H7 (cell line): ENCODE data around the gene TSPAN18. TPM values are rescaled to one million over a fixed set of nuclear protein-coding genes. Genes with fewer than 3 reads are reported as not detected.

Experiments
- DNase-seq: peaks from one replicate; pipeline ENCODE4 v3.0.0; 2012
- H3K27me3 ChIP-seq: 2 replicates; pipeline ENCODE4 v1.6.0; 2011; ENCODE audit warnings: mild to moderate bottlenecking, low read length; ENCODE audit not compliant: control insufficient read depth, insufficient read depth
- H3K36me3 ChIP-seq: replicated peaks from 2 replicates; pipeline ENCODE4 v1.5.1; 2011; ENCODE audit warnings: low read length; ENCODE audit not compliant: control insufficient read depth, insufficient read depth
- H3K4me3 ChIP-seq: 2 replicates; pipeline ENCODE4 v1.5.1; 2011; ENCODE audit warnings: low read depth, mild to moderate bottlenecking, control low read depth, low read length, moderate library complexity; ENCODE audit not compliant: insufficient read depth
- total RNA-seq: library from RNA; depleted of rRNA; stranded (reverse); fragments of >200 nt; shearing (Covaris generic); gene quantifications from 2 replicates; pipeline ENCODE4 v1.2.3, GENCODE V29; 2014

Gene TSPAN18
- total RNA-seq, 1 experiment from 2014 or later = 25.7 TPM

DNA sequence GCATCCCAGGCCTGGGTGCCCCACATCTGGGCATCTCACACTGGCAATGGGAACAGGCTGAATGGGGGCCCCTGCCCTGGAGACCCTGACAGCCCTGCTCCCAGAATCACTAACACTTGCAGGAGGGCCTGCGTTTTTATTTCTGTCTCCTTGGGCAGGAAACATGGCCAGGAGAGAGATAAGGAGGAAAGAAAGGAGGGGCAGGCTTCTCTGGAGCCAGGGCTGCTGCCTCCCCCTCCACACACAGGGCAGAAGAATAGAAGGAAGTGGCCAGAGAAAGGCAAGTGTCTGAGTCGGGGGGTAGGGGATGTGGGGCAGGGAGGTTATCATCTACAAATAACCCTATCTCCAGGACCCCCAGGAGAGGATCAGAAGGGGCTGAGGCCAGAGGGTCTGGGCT is 25.5 kb upstream of the TSPAN18 start:
- Histone ChIP-seq H3K4me3 (no peak overlapping the region), H3K27me3 (no peaks in the 10 kb centered on the region), H3K36me3 (no peaks in the 10 kb centered on the region)
- DNase-seq = no peak

DNA sequence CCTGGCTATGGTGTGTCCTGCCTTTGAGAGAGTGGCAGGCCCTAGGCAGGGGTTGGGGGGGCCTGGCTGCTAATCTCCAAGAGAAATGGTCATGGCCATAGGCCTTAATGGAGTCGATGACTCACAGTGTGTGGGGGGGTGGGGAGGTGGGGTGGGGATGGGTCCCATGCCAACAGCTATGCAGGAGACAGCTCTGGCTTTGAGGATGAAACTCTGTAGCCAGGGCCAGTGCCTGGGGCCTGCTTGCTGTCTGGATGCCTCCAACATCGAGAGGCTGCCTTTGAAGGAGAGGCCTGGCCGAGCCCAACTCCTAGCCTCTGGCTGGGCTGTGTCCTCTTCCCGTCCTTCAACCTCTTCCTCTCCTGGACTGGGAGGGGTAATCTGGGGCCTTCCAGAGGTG is 23.9 kb upstream of the TSPAN18 start:
- H3K4me3 ChIP-seq = no peak overlapping the region
- no peak for DNase-seq
- no peaks in the 10 kb centered on the region for H3K27me3 ChIP-seq
- H3K36me3 ChIP-seq = no peaks in the 10 kb centered on the region

DNA sequence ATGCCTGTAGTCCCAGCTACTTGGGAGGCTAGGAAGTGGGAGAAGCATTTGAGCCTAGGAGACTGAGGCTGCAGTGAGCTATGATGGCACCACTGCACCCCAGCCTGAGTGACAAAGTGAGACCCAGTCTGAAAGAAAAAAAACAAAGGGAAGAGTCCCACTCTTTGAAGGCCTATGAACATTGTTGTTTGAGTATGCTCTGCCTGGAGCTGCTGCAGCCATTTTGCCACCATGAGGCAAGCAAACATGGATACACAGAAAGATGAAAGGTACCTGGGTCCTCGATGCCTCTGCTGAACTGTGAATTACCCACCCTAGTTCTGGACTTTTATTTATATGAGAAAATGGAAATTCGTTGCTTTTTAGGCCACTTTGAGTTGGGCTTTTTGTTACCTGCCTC is 19.7 kb upstream of the TSPAN18 start:
- DNase-seq = no peak
- Histone ChIP-seq H3K27me3 (no peaks in the 10 kb centered on the region), H3K4me3 (no peak overlapping the region), H3K36me3 (no peaks in the 10 kb centered on the region)

DNA sequence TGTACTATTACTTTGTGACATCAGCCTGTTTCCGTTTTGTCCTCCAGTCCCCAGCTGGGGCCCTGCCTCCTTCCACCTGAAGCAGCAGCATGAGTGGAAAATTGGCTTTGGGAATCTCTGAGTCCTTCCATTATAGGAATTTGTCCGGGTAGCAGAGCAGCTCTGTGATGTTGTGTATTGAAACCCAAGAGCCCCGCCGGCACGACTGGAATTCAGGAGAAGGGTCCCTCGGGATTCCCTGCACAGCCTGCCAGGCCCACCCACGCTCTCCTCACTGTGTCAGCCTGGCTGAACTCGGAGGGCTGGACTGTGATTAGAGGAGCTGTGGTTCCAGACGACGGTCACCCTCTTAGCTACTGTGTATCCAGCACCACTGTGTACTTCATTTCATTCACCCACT is 18.8 kb upstream of the TSPAN18 start:
- Histone ChIP-seq H3K27me3 (no peaks in the 10 kb centered on the region), H3K4me3 (no peak overlapping the region), H3K36me3 (no peaks in the 10 kb centered on the region)
- no peak for DNase-seq

DNA sequence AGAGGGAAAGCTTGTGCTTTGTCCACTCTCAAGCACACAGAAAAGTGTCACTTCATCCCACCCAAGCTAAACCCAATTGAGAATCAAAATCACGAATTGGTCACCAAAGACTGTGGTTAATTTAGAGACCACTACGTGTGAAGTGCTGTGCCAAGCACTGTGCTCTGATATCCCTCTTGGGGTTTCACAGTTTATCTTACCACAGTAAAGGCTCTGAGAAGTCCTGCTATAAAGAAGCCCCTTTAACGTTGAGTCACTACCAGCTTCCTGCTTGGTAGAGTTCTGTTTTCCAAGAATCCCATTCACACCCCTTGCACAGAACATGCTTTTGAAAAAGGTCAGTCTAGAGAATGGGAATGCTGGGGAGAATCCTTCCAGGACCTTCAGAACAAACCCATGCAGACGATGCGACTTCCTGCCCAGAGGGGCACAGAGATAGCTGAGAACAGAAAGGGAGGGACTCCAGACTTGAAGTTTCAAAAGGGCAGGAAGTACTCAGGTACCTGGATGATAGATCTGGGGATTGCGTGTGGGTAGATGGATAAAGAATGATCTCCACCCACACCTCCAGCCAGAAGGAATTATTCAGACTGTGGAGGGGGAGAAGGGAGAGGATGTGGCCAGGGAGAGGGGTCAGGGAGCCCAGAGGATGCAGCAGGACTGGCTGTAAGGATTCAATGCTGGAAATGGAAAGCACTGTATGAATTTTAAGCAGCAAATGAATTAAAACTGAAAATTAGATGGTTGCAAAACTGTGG is 18.1 kb upstream of the TSPAN18 start:
- no peak for DNase-seq
- H3K27me3 ChIP-seq = no peaks in the 10 kb centered on the region
- H3K36me3 ChIP-seq = no peaks in the 10 kb centered on the region
- H3K4me3 ChIP-seq = no peak overlapping the region

DNA sequence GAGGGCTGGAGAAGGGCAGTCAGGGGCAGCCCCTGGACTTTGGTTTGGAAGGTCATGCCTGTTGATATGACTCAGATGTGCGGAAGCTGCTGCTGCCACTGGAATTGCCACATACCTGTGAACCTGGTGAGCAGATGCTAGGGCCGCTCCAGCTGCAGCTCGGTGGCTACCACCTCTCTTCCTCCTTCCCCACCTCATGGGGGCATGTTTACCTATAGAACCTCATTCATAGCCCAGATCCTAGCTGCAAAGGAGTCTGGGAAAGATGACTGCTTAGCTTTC is 17.5 kb upstream of the TSPAN18 start:
- H3K36me3 ChIP-seq = no peaks in the 10 kb centered on the region
- no peaks in the 10 kb centered on the region for H3K27me3 ChIP-seq
- no peak for DNase-seq
- H3K4me3 ChIP-seq = no peak overlapping the region

DNA sequence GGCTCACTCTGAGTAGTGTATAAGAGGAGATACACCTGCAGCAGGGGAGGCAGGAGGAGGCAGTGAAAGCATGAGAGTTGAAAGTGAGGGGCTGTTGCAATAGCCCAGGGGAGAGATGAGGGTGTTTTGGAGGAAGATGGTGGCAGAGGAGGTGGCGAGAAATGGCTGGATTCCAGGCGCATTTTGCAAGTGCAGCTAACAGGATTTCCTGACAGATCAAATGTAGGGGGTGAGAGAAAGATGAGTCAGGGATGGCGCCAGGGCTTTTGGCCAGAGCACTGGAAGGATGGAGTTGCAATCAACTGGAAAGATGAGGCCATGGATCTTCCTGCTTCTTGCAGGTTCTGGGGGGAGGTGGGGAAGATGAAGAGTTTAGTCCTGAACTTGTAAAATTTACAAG is 16.8 kb upstream of the TSPAN18 start:
- no peak for DNase-seq
- H3K36me3 ChIP-seq = no peaks in the 10 kb centered on the region

DNA sequence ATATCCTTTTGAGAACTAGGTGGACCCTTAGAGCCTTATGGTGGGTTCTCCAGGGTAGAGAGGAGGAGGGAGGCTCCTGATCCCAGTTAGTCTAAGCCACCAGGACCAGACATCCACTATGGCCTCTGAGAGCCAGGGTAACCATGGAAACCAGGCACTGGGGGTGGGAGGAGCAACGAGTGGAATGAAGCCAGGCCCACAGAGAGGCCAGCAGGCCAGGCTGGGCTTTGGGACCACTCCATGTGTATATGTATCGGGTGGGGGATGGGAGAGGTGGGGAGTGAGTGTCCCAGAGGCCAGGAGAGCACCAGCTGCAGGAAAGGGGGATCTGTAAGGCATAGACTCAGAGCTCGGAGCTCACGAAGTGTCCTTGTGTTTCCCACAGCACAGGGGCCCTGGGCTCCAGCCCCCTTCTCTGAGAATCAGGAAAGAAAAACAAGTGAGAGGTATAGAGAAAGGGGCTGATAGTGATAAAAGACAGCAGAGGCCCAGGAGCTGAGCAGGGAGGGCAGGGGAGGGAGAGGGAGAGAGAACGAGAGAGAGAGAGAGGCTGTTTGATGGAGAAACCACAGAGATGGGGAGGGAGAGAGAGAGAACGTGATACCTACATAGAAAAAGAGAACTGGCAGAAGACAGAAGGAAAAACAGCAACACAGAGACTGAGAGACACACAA is 15.5 kb upstream of the TSPAN18 start:
- Histone ChIP-seq H3K36me3 (no peaks in the 10 kb centered on the region), H3K4me3 (no peak overlapping the region), H3K27me3 (no peaks in the 10 kb centered on the region)
- peak; percentile 71 for DNase-seq

More for the DNA sequence above, 16.8 kb upstream of the TSPAN18 start:
- H3K4me3 ChIP-seq = no peak overlapping the region
- H3K27me3 ChIP-seq = no peaks in the 10 kb centered on the region

DNA sequence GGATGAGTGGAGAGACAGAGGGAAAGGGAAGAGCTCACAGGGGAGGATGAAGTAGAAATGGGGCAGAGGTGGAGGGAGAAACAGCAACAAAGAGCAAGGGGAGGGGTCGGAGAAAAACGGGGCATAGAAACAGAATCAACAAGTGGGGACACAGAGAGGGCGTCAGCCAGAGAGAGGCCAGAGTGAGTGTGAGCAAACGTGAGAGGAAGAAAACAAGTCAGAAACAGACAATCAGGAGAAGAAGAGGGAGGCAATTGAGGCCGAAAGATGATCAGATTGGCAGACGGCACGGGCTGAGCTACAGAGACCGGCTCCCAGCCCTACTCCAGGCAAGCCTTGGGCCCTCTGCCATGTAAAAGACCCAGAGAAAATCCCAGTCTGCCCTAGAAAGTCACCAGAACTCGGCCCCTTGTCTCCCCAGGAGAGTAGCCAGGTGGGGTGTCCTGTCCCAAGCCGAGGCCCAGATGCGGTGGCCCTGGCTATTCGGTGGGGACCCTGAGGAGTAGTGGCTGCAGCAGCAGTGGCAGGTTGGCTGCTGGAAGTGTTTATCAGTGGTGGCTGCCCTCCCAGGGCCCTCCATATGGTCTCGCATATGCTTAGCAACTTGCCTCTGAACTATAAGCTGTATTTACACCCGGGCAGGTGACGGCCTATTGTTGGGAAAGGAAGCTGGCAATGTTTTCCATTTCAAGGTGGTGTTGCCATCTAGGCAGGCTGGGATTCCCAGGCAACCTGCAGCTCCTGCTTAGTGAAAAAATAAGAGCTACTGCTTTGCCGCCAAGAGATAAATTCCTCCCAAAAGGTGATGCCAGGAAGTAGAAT is 14.8 kb upstream of the TSPAN18 start:
- H3K4me3 ChIP-seq = no peak overlapping the region
- H3K27me3 ChIP-seq = no peaks in the 10 kb centered on the region
- DNase-seq = peak; percentile 55
- H3K36me3 ChIP-seq = no peaks in the 10 kb centered on the region

DNA sequence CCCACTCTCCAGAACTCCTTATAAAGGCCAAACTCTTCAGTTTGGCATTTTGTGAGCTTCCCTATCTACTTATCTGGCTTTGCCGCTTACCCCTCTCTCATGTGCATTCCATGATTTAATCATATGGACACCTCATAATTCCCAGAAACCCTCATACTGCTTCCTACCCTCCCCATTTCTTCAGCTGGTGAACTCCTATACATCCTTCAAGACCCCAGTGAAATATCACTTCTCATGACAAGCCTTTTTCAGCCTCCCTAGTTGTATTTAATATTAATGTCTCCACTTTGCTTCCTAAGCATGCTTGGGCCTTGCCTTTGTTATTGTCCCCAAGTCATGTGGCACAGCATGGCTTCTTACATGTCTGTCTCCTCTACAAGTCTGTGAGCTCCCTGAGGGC is 13.7 kb upstream of the TSPAN18 start:
- Histone ChIP-seq H3K4me3 (no peak overlapping the region), H3K36me3 (no peaks in the 10 kb centered on the region), H3K27me3 (no peaks in the 10 kb centered on the region)
- DNase-seq = no peak

DNA sequence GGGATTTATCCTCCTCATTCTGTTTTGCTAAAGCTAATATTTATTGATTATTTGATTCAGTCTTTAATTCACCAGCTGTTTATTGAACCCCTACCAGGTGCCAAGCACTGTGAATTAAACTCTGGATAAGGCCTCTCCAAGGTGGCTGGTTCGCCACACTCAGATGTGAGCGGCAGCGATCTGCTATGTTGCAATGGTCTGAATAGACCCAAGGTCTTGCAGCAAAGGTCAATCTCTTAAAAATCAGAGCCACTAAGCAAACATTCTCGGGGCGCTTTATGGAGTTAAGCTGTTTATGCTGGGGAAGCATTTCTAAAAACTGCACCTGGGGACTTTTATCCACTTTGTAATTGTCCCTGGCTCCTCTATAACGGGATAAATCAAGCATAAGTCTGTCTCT is 10.5 kb upstream of the TSPAN18 start:
- no peak for DNase-seq
- no peak overlapping the region for H3K4me3 ChIP-seq
- H3K36me3 ChIP-seq = no peaks in the 10 kb centered on the region
- no peaks in the 10 kb centered on the region for H3K27me3 ChIP-seq

DNA sequence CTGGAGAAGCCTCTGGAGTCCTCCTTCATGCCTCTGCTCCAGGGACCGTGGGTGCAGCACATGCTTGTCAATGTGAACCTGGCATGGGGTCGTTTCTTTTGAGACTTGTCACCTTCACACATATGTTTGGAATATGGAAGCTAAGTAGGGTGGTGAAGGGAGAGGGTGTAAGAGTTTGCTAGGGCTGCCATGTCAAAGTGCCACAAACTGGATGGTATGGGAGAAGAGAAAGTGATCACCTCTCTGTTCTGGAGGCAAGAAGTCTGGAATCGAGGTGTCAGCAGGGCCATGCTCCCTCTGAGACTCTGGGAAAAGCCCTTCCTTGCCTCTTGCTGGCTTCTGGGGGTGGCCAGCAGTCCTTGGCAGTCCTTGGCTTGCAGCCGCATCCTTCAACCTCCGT is 8.7 kb upstream of the TSPAN18 start:
- no peaks in the 10 kb centered on the region for H3K27me3 ChIP-seq
- H3K4me3 ChIP-seq = no peak overlapping the region
- no peaks in the 10 kb centered on the region for H3K36me3 ChIP-seq
- no peak for DNase-seq

DNA sequence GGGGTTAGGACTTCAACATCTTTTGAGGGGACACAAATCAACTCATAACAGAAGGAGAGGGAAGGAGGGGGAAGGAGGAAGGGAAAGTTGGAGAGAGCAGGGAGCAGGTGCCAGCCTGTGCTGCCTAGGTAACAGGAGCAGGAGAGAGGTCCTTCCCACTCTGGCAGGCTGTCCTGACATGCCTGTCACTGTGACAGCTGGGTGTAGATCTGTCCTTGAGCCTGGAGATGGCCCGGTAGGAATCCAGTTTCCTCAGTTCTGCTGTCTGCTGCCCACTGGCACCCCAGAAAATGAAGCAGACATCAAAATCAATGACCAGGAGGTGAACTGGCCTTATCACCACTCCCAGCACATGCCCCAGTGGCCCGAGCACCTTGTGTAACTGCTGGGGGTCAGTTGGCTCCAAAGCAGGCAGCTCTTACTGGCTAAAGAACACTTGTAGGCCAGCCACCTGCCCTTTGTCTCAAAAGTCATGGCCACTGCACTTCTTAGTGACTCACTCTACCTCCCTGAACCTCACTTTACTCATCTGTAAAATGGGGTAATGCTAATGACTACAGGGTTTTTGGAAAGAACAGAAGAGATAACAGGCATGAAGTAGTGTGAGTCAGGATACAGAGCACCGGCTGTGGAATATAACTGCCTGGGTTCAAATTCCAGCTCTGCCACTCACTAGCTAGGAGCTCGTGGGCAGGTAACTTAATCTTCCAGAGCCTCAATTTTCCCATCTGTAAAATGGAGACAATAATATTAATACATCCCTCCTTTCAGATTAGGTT is 8.0 kb upstream of the TSPAN18 start:
- Histone ChIP-seq H3K27me3 (no peaks in the 10 kb centered on the region; the same call in 1 of the 2 replicates), H3K4me3 (no peak overlapping the region), H3K36me3 (no peaks in the 10 kb centered on the region)
- no peak for DNase-seq

DNA sequence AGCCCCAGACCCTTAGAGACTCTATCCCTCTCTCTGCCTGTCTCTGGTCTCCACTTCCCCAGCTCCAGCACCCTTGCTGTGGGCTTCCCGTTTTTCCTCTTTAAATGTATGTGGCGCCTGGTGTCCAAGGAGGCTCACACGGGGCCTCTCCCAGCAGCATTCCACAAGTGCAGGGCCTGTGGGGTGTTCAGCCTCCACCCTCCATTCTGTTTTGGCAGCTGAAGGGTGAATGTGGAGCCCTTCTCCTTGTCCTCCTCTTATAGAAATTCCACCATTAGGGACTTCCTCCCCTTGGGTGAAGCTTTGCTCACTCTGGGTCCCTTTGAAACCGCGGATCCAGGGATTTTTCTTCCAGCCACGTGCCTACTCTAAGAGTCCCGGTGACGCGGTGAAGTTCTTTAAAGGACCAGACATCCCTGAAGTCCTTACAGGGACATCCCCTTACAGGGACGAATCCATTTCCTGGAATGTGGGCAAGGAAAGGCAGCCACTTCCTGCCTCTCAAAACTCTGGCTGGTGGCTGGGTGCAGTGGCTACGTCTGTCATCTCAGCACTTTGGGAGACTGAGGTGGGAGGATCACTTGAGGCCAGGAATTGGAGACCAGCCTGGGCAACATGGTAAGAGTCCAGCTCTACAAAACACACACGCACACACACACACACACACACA is 1.6 kb upstream of the TSPAN18 start:
- Histone ChIP-seq H3K27me3 (peaks cover 27% of the 10 kb centered on the region), H3K4me3 (no peak overlapping the region), H3K36me3 (no peaks in the 10 kb centered on the region)
- DNase-seq = no peak
